ENCODE data around the gene PXDC1.

DNA sequence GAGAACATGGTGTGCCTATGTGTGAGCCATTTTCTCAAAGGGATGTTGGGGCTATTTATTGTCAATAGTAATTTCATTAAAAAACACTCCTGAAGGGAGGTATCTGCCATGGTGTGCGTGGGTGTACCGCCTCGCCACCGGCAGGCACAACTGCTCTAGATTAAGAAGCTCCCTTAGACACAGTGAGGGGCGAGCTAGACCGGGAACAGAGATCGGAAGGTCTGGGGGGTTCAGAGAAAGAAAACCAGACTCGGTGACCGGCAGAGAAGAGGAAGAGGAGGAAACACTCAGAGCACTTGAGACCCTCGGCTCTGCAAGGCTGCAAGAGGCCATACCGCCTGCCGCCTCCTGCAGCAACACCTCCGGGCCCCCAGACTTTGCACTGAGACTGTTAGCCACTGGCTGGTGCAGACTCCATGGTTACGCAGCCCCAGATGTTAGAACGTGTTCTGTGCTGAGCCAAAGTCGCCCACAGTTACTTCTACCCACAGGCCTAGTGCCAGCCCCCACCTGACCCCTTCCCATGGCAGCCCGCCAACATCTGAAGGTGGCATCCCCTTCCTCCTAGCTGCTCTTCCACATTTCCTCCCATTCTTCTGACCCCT lies 18.1 kb downstream of the PXDC1 start:
- TF ChIP-seq, protein P1, sequence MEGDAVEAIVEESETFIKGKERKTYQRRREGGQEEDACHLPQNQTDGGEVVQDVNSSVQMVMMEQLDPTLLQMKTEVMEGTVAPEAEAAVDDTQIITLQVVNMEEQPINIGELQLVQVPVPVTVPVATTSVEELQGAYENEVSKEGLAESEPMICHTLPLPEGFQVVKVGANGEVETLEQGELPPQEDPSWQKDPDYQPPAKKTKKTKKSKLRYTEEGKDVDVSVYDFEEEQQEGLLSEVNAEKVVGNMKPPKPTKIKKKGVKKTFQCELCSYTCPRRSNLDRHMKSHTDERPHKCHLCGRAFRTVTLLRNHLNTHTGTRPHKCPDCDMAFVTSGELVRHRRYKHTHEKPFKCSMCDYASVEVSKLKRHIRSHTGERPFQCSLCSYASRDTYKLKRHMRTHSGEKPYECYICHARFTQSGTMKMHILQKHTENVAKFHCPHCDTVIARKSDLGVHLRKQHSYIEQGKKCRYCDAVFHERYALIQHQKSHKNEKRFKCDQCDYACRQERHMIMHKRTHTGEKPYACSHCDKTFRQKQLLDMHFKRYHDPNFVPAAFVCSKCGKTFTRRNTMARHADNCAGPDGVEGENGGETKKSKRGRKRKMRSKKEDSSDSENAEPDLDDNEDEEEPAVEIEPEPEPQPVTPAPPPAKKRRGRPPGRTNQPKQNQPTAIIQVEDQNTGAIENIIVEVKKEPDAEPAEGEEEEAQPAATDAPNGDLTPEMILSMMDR (IDR thresholded peaks at IDR 0.05 in 4 of 5, conservative IDR thresholded peaks at IDR 0.05 in 1 of 5), result no peak
- TF ChIP-seq POLR2A (IDR thresholded peaks at IDR 0.05), result no peak

Measured in gastrocnemius medialis (tissue), 4 donors.